Measurements from ENCODE around the gene MMP11.

DNA sequence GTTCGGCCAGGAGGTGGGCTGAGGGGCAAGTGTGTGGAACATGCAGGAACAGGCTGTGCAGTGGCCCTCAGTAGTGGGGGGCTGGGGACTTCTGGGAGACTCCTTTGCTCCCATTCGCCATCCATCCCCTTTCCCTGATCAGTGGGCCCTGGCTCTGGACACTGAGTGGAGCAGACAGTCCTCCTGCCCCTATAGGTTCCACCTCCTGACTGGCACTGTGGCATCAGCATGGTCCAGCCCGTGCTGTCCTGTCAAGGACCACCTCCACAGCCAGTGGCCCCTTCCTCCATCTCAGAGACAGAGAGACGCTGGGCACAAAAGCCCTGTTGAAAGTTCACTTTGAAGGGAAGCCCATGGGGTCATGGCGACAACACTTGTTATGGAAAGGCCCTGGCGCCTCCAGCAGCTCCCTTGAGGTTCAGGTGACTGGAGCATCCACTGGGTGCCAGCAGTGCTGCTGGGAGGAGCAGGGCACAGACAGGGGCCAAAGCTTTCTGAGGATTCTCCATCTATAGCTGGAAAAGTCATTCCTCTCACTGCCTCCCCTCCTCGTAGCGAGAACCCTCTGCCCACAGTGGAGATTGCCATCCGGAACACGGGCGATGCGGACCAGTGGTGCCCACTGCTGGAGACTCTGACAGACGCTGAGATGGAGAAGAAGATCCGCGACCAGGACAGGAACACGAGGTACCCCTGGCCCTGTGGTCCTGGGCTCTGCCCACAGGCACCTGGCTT is 60.5 kb downstream of the MMP11 start:
- TF ChIP-seq CTCF (IDR thresholded peaks at IDR 0.05) (no peak), POLR2A (IDR thresholded peaks at IDR 0.05) (no peak)
